ENCODE measurements around the gene ABCC4. TPM values are rescaled to one million over a fixed set of nuclear protein-coding genes. Genes with fewer than 3 reads are reported as not detected.

ABCC4 gene
- total RNA-seq, 1 experiment from 2014 or later, result 12.5 TPM

- Mint-ChIP-seq H3K4me1 (ENCODE audit: low read depth, unreplicated experiment) (peaks cover 18% of the 10 kb centered on the region), H3K9me3 (ENCODE audit: low read depth, unreplicated experiment) (peaks cover 2% of the 10 kb centered on the region), H3K36me3 (ENCODE audit: insufficient read depth, unreplicated experiment) (peaks cover 5% of the 10 kb centered on the region), H3K4me3 (ENCODE audit: low read depth, unreplicated experiment) (no peak overlapping the region), H3K27me3 (ENCODE audit: unreplicated experiment) (no peaks in the 10 kb centered on the region), H3K27ac (ENCODE audit: unreplicated experiment) (no peak overlapping the region)
- DNase-seq, result no peak
- intact Hi-C loops (cut with micrococcal nuclease; ENCODE audit: unreplicated experiment), result no loop called here
- no TSS peak for BruUV-seq (replicated peaks)
- TF ChIP-seq CTCF (IDR thresholded peaks at IDR 0.05; ENCODE audit: unreplicated experiment), result no peak
- CTCF ChIA-PET, result no interaction called here
Observed at GRCh38 chr13:95123726-95124125, 177.5 kb downstream of the ABCC4 start.

- Mint-ChIP-seq H3K36me3 (ENCODE audit: insufficient read depth, unreplicated experiment) (peaks cover 5% of the 10 kb centered on the region), H3K4me1 (ENCODE audit: low read depth, unreplicated experiment) (peaks cover 10% of the 10 kb centered on the region), H3K27ac (ENCODE audit: unreplicated experiment) (no peak overlapping the region), H3K4me3 (ENCODE audit: low read depth, unreplicated experiment) (no peak overlapping the region), H3K9me3 (ENCODE audit: low read depth, unreplicated experiment) (peaks cover 2% of the 10 kb centered on the region), H3K27me3 (ENCODE audit: unreplicated experiment) (no peaks in the 10 kb centered on the region)
- intact Hi-C loops (cut with micrococcal nuclease; ENCODE audit: unreplicated experiment), result no loop called here
- CTCF ChIA-PET, result no interaction called here
- DNase-seq, result no peak
- BruUV-seq (replicated peaks), result no TSS peak
- TF ChIP-seq CTCF (IDR thresholded peaks at IDR 0.05; ENCODE audit: unreplicated experiment), result no peak
Observed at GRCh38 chr13:95122063-95122462, 179.2 kb downstream of the ABCC4 start.

- CTCF ChIA-PET, result interaction anchor here (0.7 kb wide), 1 partner anchor 24 kb away, joined by 4 read pairs; no protein-coding TSS in a partner anchor
- no peak for DNase-seq
- no peak overlapping the region for H3K27ac Mint-ChIP-seq (ENCODE audit: unreplicated experiment)
- intact Hi-C loops (cut with micrococcal nuclease; ENCODE audit: unreplicated experiment), result no loop called here
- no peaks in the 10 kb centered on the region for H3K27me3 Mint-ChIP-seq (ENCODE audit: unreplicated experiment)
- H3K4me1 Mint-ChIP-seq (ENCODE audit: low read depth, unreplicated experiment), result peaks cover 10% of the 10 kb centered on the region
- H3K36me3 Mint-ChIP-seq (ENCODE audit: insufficient read depth, unreplicated experiment), result peaks cover 5% of the 10 kb centered on the region
- no TSS peak for BruUV-seq (replicated peaks)
- H3K4me3 Mint-ChIP-seq (ENCODE audit: low read depth, unreplicated experiment), result no peak overlapping the region
- H3K9me3 Mint-ChIP-seq (ENCODE audit: low read depth, unreplicated experiment), result peaks cover 2% of the 10 kb centered on the region
- no peak for TF ChIP-seq CTCF (IDR thresholded peaks at IDR 0.05; ENCODE audit: unreplicated experiment)
Observed at GRCh38 chr13:95121516-95121915, 179.7 kb downstream of the ABCC4 start.

- BruUV-seq (replicated peaks), result no TSS peak
- Mint-ChIP-seq H3K27ac (ENCODE audit: unreplicated experiment) (no peak overlapping the region), H3K9me3 (ENCODE audit: low read depth, unreplicated experiment) (peaks cover 2% of the 10 kb centered on the region), H3K27me3 (ENCODE audit: unreplicated experiment) (no peaks in the 10 kb centered on the region), H3K4me3 (ENCODE audit: low read depth, unreplicated experiment) (no peak overlapping the region), H3K4me1 (ENCODE audit: low read depth, unreplicated experiment) (peaks cover 10% of the 10 kb centered on the region), H3K36me3 (ENCODE audit: insufficient read depth, unreplicated experiment) (peaks cover 5% of the 10 kb centered on the region)
- intact Hi-C loops (cut with micrococcal nuclease; ENCODE audit: unreplicated experiment), result no loop called here
- no peak for TF ChIP-seq CTCF (IDR thresholded peaks at IDR 0.05; ENCODE audit: unreplicated experiment)
- CTCF ChIA-PET, result interaction anchor here (0.7 kb wide), 1 partner anchor 25 kb away, joined by 4 read pairs; no protein-coding TSS in a partner anchor
- DNase-seq, result no peak
Observed at GRCh38 chr13:95120650-95121049, 180.6 kb downstream of the ABCC4 start.
